Activated CD4-positive, alpha-beta T cell treated with anti-CD3 and anti-CD28 coated beads, Interleukin-2, amount 50 U/mL, for 48 hours (primary cell): Measurements from ENCODE around the gene MKLN1.
A peak's percentile ranks its signal among the peaks of the same experiment; 100 is the strongest.
"Not testable (repeated sequence)": the region's sequence is repeated elsewhere in the genome, so short reads cannot be mapped to it uniquely, and the experiment has no call there.

Experiments used
- DNase-seq, 2 experiments: peaks; one replicate each; pipeline ENCODE4 v3.0.0-alpha.2; 2020

The MKLN1 gene

GRCh38 chr7:131504157-131504899, 176.7 kb downstream of the MKLN1 start:
- no peak for DNase-seq

DNA sequence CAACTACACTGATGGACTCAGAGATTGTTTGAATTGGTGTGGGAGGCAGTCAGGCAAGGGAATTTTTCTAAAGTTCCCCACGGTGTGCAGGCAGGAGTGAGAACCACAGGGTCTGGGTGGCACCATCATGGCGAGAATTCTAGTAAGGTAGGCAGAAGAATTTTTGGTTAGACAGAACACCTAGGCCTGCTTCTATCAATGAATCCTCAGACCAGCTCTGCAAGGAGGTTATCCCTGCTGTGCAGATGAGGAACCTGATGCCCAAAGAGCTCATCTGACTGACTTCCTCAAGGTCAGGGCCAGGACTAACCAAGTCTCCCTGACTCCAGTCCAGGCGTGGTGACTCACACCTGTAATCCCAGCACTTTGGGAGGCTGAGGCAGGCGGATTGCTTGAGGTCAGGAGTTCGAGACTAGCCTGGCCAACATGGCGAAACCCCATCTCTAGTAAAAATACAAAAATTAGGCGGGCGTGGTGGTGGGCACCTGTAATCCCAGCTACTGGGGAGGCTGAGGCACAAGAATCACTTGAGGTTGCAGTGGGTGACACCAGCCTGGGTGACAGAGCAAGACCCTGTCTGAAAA, 177.5 kb downstream of the MKLN1 start:
- DNase-seq = not testable (repeated sequence)

DNA sequence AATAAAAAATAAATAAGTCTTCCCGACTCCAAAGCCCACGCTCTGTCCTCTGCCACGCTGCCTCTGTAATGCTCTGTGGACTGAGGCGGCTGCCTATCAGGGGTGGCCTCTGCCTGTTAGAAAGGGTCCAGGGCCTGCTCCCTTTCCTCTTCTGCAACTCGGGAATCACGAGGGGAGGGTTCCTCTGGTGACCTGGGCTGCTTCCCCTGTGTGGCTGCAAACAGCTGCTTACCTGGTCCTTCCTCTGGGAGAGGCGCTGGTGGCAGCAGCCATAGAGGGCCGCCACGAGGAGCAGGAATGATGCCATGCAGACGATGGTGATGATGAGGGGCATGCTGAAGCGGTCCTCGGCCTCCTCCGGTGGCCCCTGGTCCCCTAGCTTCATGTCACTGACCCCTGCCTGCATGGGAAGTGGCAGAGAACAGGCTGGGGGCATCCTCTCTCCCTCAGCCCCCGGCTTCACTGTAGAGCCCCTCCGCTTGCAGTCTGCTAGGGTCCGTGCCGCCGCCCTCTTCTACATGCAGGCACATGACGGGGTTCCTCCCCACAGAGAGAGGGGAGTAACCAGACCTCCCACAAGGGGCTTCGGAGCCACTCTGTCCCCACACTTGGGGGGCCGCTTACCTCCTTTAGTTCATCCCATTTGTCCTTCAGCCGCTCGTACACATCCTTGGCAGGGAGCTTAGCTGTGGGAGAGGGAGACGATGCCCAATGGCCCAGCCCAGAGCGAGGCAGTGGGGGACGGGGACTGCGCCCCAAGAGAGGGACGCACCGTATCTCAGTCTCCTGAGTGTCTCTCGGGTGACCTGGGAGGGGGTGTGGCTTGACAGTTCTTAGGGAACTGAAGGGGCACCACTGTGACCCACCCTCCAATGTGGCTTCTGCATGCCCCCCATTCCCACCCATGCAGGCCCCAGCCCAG, 178.2 kb downstream of the MKLN1 start:
- DNase-seq = no peak

DNA sequence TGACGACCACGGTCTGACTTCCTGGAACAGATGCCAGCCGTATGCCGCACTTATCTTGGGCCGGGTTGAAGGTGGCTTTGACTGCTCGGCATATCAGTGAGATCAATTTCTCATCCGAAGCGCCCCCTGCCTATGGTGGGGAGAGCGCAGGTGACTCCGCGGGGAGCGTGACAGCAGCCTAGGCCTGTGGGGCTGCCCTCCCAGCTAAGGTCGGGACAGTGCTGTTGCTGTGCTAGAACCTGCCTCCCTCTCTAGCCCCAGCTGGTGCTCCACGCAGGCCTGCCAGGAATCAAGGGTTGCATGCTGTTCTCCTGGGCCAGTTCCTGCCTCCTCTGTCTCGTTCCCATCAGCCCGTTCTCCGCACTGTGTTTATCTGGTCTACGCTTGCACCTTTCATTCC, 178.9 kb downstream of the MKLN1 start:
- no peak for DNase-seq

- peak; percentile 87 to 88 for DNase-seq
Measured at GRCh38 chr7:131507592-131508331, 180.1 kb downstream of the MKLN1 start.

GRCh38 chr7:131508754-131509486, 181.2 kb downstream of the MKLN1 start:
- DNase-seq = no peak

- DNase-seq = no peak
Measured at GRCh38 chr7:131509781-131510180, 182.1 kb downstream of the MKLN1 start.

DNA sequence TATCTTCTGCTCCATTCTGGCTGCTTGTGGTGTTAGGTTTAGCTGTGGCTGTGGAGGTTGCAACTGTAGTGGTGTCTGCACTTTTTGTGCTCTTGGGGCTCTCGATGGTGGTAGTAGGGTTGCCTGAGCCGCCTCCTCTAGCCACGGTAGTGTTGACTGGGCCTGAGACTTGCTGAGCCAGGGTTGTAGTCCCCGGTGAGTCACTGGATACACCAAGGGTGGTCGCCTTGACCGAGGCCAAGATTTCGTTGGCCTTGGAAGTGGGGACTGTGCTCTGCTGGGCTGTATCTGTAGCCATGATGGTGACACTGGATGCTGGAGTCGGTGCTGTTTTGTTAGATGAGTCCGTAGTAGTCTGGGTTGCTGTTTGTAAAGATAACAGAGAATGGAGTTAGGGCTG, 183.4 kb downstream of the MKLN1 start:
- no peak for DNase-seq

GRCh38 chr7:131511774-131512535, 184.3 kb downstream of the MKLN1 start:
- no peak for DNase-seq

DNA sequence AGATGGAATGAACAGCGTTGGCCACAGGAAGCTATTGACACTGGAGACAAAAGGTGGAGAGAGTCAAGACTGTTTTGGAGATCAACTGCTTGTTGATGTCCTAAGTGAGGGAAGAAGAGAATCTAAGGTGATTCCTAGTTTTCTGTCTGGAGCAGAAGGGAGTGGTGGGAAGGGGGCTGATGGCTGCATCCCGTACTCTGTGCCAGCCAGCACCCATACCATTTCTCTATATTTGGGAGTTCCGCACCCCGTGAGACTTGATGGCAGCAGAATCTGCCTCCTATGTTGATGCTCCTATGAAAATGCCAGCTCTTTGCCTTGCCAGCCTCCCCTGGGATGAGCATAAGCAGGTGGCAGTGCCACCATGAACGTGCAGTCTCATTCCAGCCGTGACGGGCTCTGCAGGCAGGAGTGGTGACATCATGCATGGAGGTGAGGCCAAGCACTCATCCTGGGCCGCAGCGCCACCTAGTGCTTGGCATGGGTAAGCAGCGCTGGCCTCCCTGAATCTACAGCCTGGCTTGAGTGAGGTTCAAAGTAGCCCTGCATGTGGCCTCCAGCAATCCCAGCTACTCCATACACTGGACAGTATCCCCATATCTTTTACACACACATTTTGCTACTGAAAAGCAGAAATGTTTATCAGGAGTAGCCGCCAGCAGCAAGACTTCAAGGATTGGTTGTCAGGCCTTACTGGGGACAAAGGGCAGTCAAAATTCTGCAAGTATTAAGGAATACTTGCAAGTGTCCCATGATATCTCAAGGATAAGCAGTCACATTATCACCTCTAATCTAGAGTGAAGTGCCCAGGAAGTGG, 185.8 kb downstream of the MKLN1 start:
- DNase-seq = peak; percentile 84 to 88

DNA sequence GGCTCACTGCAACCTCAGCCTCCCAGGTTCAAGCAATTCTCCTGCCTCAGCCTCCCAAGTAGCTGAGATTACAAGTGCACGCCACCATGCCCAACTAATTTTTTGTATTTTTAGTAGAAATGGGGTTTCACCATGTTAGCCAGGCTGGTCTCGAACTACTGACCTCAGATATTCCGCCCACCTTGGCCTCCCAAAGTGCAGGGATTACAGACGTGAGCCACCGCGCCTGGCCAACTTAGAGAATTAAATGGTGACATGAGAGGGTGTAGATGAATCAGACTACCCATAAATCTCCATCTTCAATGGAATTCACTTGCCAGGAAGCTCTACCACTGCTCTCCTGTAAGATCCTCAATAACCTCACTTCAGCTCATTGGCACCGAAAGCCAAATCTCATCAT, 187.8 kb downstream of the MKLN1 start:
- not testable (repeated sequence) for DNase-seq

DNA sequence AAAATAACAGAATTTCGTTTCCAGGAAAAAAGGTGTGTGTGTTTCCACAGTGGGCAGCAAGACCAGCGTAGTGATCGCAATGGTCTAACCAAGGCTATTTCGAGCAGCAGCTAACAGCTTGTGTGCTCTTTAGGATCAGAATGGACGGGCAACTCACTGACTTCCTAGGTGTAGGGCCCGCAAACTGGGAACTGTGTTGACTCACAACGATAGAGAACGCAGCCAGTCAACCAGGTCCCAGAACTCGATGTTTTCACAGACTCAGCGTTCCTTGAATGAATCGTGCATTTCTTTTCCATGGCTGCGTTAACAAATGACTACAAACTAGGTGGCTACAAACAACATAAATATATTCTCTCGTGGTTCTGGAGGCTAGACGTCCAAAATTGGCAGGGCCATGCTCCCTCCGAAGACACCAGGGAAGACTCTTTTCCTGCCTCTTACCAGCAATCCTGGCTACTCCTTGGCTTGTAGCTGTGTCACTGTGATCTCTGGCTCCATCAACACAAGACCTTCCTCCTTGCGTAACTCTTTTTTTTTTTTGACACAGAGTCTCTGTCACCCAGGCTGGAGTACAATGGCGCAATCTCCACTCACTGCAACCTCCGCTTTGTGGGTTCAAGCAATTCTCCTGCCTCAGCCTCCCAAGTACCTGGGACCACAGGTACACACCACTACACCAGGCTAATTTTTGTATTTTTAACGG, 189.7 kb downstream of the MKLN1 start:
- DNase-seq = no peak

DNA sequence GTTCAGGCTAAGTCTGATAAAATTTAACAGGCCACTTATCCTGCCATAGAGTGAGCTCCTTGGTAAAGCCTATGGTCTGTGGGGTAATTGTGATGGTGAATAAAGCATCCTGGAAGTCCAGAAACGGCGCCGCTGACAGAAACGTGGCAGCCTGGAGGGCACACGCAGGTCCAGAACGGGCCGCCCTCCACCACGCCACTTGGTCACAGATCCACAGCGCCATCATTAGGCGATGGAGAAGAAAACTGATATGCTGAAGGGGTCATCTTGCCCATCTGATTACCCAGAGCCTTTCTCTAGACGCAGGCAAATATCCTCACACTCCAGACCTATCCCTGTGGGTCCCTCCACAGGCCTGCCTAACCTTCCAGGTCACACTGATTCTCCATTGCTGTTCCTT, 190.9 kb downstream of the MKLN1 start:
- DNase-seq = no peak

DNA sequence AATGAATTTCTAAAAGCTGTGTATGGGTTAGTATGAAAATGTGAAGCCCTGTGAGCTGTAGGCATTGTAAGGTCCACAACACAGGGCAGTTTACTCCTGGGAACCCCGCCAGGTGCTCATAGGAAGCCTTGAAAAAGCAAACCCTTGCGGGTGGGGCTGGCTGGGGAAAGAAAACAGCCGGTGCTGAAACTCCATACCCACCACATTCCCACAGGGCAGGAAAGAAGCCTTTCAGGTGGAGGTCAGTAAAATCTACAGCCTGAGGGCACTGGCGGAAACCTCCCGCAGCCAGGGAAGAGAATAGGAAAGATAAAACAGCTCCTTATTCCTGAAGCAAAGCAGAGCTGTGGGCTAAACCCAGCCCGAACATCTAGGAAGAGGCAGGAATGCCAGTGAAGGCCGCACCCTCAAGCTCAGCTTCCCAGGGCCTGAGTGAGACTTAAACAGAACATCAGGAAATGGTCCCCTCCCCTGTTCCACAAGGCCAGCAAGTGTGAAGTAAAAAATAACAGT, 194.0 kb downstream of the MKLN1 start:
- DNase-seq = no peak

DNA sequence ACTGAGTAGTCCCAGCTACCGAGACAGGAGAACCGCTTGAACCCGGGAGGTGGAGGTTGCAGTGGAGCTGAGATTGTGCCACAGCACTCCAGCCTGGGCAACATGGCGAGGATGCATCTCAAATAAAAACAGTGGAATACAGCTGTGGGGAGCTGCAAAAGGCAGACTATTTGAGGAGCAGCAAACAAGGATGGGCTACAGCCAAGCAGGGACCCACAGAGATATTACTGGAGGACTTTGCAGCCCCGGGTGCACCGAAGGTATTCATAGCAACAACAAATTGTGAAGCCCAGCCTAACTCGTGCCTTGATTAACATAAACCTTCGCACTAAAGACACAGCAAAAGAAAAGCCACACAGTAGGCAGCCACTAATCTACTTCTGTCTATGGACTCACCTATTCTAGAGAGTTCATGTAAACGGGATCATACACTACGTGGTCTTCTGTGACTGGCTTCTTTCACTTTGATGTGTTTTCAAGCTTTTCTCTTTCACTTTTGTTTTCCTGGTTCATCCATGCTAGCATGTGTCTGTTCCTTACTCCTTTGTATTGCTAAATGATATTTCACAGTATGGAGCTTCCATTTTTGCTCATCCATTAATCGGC, 194.8 kb downstream of the MKLN1 start:
- DNase-seq = no peak

DNA sequence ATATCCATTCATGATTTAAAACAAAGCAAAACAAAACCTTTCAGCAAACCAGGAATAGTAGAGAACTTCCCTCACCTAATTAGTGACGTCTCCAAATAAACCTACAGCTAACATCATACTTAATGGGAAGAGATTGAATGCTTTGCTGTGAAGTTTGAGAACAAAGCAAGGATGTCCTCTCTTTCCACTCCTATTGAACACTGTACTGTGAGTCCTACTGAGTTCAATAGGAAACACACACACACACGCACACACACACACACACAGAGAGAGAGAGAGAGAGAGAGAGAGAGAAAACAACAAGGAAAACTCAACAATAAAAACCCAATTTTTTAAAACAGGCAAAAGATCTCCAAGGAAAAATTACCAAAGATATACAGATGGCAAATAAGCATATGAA, 196.4 kb downstream of the MKLN1 start:
- no peak for DNase-seq

GRCh38 chr7:131524703-131525102, 197.0 kb downstream of the MKLN1 start:
- no peak for DNase-seq

- no peak for DNase-seq
Measured at GRCh38 chr7:131525820-131526219, 198.1 kb downstream of the MKLN1 start.

- DNase-seq = no peak
Measured at GRCh38 chr7:131527456-131527855, 199.8 kb downstream of the MKLN1 start.
